HCT116 (cell line): ENCODE measurements around the gene AGAP1. TPM values are rescaled to one million over a fixed set of nuclear protein-coding genes. Genes with fewer than 3 reads are reported as not detected.

Source experiments
- ATAC-seq: fragments of 200-7000 bp; cut with Tn5 transposase; 2 replicates; pipeline ENCODE4 v1.9.1; 2020; ENCODE audit warnings: mild to moderate bottlenecking, moderate library complexity
- BruUV-seq: library from RNA; stranded (reverse); fragments of 400-500 nt; replicated peaks from 2 replicates; lab custom pipeline; 2021; lab: Mats Ljungman, UMichigan
- CTCF ChIA-PET: fragments of 300-600 bp; sonication (Branson Sonifier 250); formaldehyde crosslinking; loops from one replicate; lab custom pipeline; 2021; ENCODE audit warnings: antibody characterized with exemption; lab: Charles Lee
- POLR2A ChIA-PET: fragments of 300-600, 350-600 bp; sonication (Branson Sonifier 250); formaldehyde crosslinking; loops from one replicate; lab custom pipeline; 2021; ENCODE audit warnings: antibody characterized with exemption; lab: Charles Lee
- RAD21 ChIA-PET, 2 experiments: fragments of 300-600 bp; sonication (Branson Sonifier 250); formaldehyde crosslinking; loops; one replicate each; lab custom pipeline; 2023; ENCODE audit warnings: low total read pairs in 2 of 2; ENCODE audit not compliant: uncharacterized antibody in 2 of 2, unreplicated experiment in 2 of 2, low non-redundant PET in 1 of 2; lab: Charles Lee
- DNase-seq: peaks from one replicate; pipeline ENCODE4 v3.0.0-alpha.2; 2010; ENCODE audit warnings: low read depth, low spot score
- H2AFZ ChIP-seq: fragments of 200-600 bp; shearing (Covaris generic), sonication (generic); 2 replicates; pipeline ENCODE4 v1.6.1; 2017; ENCODE audit warnings: low read depth, mixed run types, mixed read lengths, antibody characterized with exemption, low read length; ENCODE audit not compliant: poor library complexity, severe bottlenecking
- H3K27ac ChIP-seq: 2 replicates; pipeline ENCODE4 v1.5.1; 2012; ENCODE audit warnings: low read depth, low read length
- H3K27me3 ChIP-seq: fragments of 200-600 bp; sonication (generic); 2 replicates; pipeline ENCODE4 v1.6.1; 2016; ENCODE audit warnings: mixed run types, low read length, mixed read lengths; ENCODE audit not compliant: insufficient read depth
- H3K36me3 ChIP-seq, 2 experiments: fragments of 200-500 bp in 1 of 2; fragments of 200-600 bp in 1 of 2; sonication (Bioruptor generic) in 1 of 2; sonication (generic) in 1 of 2; 2 replicates each; pipeline versions ENCODE4 v1.5.1 to v1.6.1; 2014 to 2016; ENCODE audit warnings: low read length in 2 of 2, inconsistent platforms in 1 of 2, mixed read lengths in 1 of 2, mixed run types in 1 of 2; ENCODE audit not compliant: insufficient read depth in 2 of 2, control insufficient read depth in 1 of 2
- H3K4me1 ChIP-seq, 2 experiments: fragments of 200-600 bp in 1 of 2; sonication (generic) in 1 of 2; 2 replicates each; pipeline versions ENCODE4 v1.5.1 to v1.6.1; 2012 to 2017; ENCODE audit warnings: low read length in 2 of 2, inconsistent platforms in 1 of 2, mild to moderate bottlenecking in 1 of 2, mixed read lengths in 1 of 2, mixed run types in 1 of 2, moderate library complexity in 1 of 2; ENCODE audit not compliant: insufficient read depth in 2 of 2, control insufficient read depth in 1 of 2
- H3K4me2 ChIP-seq: fragments of 200-600 bp; sonication (generic); 2 replicates; pipeline ENCODE4 v1.6.1; 2017; ENCODE audit warnings: mixed run types, low read length, mixed read lengths
- H3K4me3 ChIP-seq, 2 experiments: fragments of 200-600 bp in 1 of 2; sonication (generic) in 1 of 2; replicated peaks in 1 of 2; 2 replicates each; pipeline ENCODE4 v1.5.1; 2011 to 2016; ENCODE audit warnings: low read length in 2 of 2, control low read depth in 1 of 2, low read depth in 1 of 2, mild to moderate bottlenecking in 1 of 2, mixed read lengths in 1 of 2, mixed run types in 1 of 2
- H3K79me2 ChIP-seq: fragments of 200-600 bp; sonication (generic); 2 replicates; pipeline ENCODE4 v1.6.1; 2017; ENCODE audit warnings: mild to moderate bottlenecking, mixed run types, low read length, moderate library complexity, mixed read lengths; ENCODE audit not compliant: insufficient read depth
- H3K9ac ChIP-seq: fragments of 200-600 bp; sonication (generic); 2 replicates; pipeline ENCODE4 v1.6.1; 2016; ENCODE audit warnings: low read length, mixed read lengths
- H3K9me2 ChIP-seq: fragments of 200-600 bp; sonication (generic), shearing (Covaris generic); 2 replicates; pipeline ENCODE4 v1.6.1; 2017; ENCODE audit warnings: mixed run types, mild to moderate bottlenecking, moderate library complexity; ENCODE audit not compliant: insufficient read depth
- H3K9me3 ChIP-seq, 2 experiments: fragments of 200-500 bp in 1 of 2; fragments of 200-600 bp in 1 of 2; sonication (Bioruptor generic) in 1 of 2; sonication (generic) in 1 of 2; 2 replicates each; pipeline ENCODE4 v1.6.1; 2014 to 2017; ENCODE audit warnings: low read length in 2 of 2, mixed read lengths in 2 of 2, inconsistent platforms in 1 of 2, low read depth in 1 of 2, mild to moderate bottlenecking in 1 of 2, mixed run types in 1 of 2, moderate library complexity in 1 of 2; ENCODE audit not compliant: control insufficient read depth in 1 of 2, insufficient read depth in 1 of 2
- H4K20me1 ChIP-seq: fragments of 200-600 bp; sonication (generic), shearing (Covaris generic); 2 replicates; pipeline ENCODE4 v1.6.1; 2017; ENCODE audit warnings: mixed run types, mild to moderate bottlenecking, moderate library complexity; ENCODE audit not compliant: insufficient read depth
- ATF3 ChIP-seq: IDR thresholded peaks from 2 replicates; pipeline ENCODE4 v1.6.1; 2012
- CBX3 ChIP-seq: IDR thresholded peaks from 2 replicates; pipeline ENCODE4 v1.6.1; 2012; ENCODE audit warnings: low read depth
- CEBPB ChIP-seq: IDR thresholded peaks from 2 replicates; pipeline ENCODE4 v1.6.1; 2012; ENCODE audit warnings: low read depth
- EZH2 ChIP-seq: fragments of 200-600 bp; sonication (generic); IDR thresholded peaks from 2 replicates; pipeline ENCODE4 v1.6.1; 2017; ENCODE audit warnings: antibody characterized with exemption, mixed run types
- EZH2phosphoT487 ChIP-seq: fragments of 200-600 bp; IDR thresholded peaks from 2 replicates; pipeline ENCODE4 v1.6.1; 2018; ENCODE audit warnings: antibody characterized with exemption, borderline replicate concordance
- FOSL1 ChIP-seq: IDR thresholded peaks from 2 replicates; pipeline ENCODE4 v1.6.1; 2012; ENCODE audit warnings: low read depth
- JUND ChIP-seq: IDR thresholded peaks from 2 replicates; pipeline ENCODE4 v1.6.1; 2012
- MAX ChIP-seq: IDR thresholded peaks from 2 replicates; pipeline ENCODE4 v1.6.1; 2012
- POLR2A ChIP-seq: IDR thresholded peaks from 2 replicates; pipeline ENCODE4 v1.7.0; 2011; ENCODE audit warnings: borderline replicate concordance; ENCODE audit not compliant: insufficient read depth, insufficient read length; ENCODE audit errors: extremely low read depth
- POLR2AphosphoS5 ChIP-seq: IDR thresholded peaks from 2 replicates; pipeline ENCODE4 v1.6.1; 2011; ENCODE audit warnings: mild to moderate bottlenecking, low read depth, low read length, moderate library complexity
- RAD21 ChIP-seq: IDR thresholded peaks from 2 replicates; pipeline ENCODE4 v1.6.1; 2012; ENCODE audit warnings: low read depth, mild to moderate bottlenecking
- SIN3A ChIP-seq: IDR thresholded peaks from 2 replicates; pipeline ENCODE4 v1.6.1; 2012; ENCODE audit warnings: low read depth
- SP1 ChIP-seq: IDR thresholded peaks from 2 replicates; pipeline ENCODE4 v1.6.1; 2012; ENCODE audit warnings: low read depth
- SRF ChIP-seq: IDR thresholded peaks from 2 replicates; pipeline ENCODE4 v1.6.1; 2012; ENCODE audit warnings: low read depth
- TCF7L2 ChIP-seq: IDR thresholded peaks from 2 replicates; pipeline ENCODE4 v1.7.0; 2011; ENCODE audit warnings: borderline replicate concordance, inconsistent platforms; ENCODE audit not compliant: insufficient read depth, insufficient read length; ENCODE audit errors: extremely low read depth
- ZFX ChIP-seq: fragments of 450-650 bp; IDR thresholded peaks from 2 replicates; pipeline ENCODE4 v1.6.1; 2017
- ZNF274 ChIP-seq: fragments of 200-500 bp; sonication (Bioruptor generic); IDR thresholded peaks from 2 replicates; pipeline ENCODE4 v1.6.1; 2014; ENCODE audit warnings: mild to moderate bottlenecking, low read depth, low read length, inconsistent platforms
- intact Hi-C: fragments of 100-400 bp; cut with micrococcal nuclease; formaldehyde crosslinking; loops from 2 replicates; pipeline ENCODE4 v1.10.0; 2022
- total RNA-seq: library from RNA; stranded (reverse); gene quantifications from one replicate; pipeline ENCODE4 v1.2.1, GENCODE V29; 2021; ENCODE audit not compliant: unreplicated experiment
- TF ChIP-seq, protein P1 (sequence below): IDR thresholded peaks from 2 replicates; pipeline ENCODE4 v1.6.1; 2012; ENCODE audit warnings: low read depth
- TF ChIP-seq, protein P2 (sequence below), 3 experiments: fragments of 200-600 bp in 1 of 3; sonication (generic) in 1 of 3; IDR thresholded peaks in 2 of 3; conservative IDR thresholded peaks in 1 of 3; 2 replicates each; pipeline ENCODE4 v1.5.1; 2012 to 2017; ENCODE audit warnings: low read depth in 2 of 3, low read length in 2 of 3, antibody characterized with exemption in 1 of 3, borderline replicate concordance in 1 of 3, control low read depth in 1 of 3, mild to moderate bottlenecking in 1 of 3, mixed read lengths in 1 of 3, mixed run types in 1 of 3, moderate library complexity in 1 of 3; ENCODE audit not compliant: insufficient read depth in 1 of 3
- TF ChIP-seq, protein P3 (sequence below): IDR thresholded peaks from 2 replicates; pipeline ENCODE4 v1.6.1; 2011; ENCODE audit warnings: mild to moderate bottlenecking, low read length, moderate library complexity; ENCODE audit not compliant: insufficient replicate concordance; ENCODE audit errors: extremely low read depth

Gene AGAP1
- total RNA-seq, 1 experiment from 2014 or later, result 43.8 TPM

GRCh38 chr2:235734168-235734567, 240.3 kb downstream of the AGAP1 start:
- ChIA-PET CTCF (no interaction called here), RAD21 (no interaction called here), POLR2A (no interaction called here)
- H3K4me1 ChIP-seq, result no peaks in the 10 kb centered on the region
- no peaks in the 10 kb centered on the region for H3K9me2 ChIP-seq
- intact Hi-C loops, result no loop called here
- peaks cover 13% of the 10 kb centered on the region; the same call in 1 of the 2 replicates for H3K79me2 ChIP-seq
- BruUV-seq, result no TSS peak
- TF ChIP-seq ATF3 (no peak), EZH2phosphoT487 (no peak), POLR2AphosphoS5 (no peak), POLR2A (no peak), RAD21 (no peak), ZFX (no peak), EZH2 (no peak), ZNF274 (no peak), CBX3 (no peak), SRF (no peak), SP1 (no peak), MAX (no peak), FOSL1 (no peak), SIN3A (no peak), JUND (no peak), TCF7L2 (no peak), CEBPB (no peak)
- TF ChIP-seq, protein P1, sequence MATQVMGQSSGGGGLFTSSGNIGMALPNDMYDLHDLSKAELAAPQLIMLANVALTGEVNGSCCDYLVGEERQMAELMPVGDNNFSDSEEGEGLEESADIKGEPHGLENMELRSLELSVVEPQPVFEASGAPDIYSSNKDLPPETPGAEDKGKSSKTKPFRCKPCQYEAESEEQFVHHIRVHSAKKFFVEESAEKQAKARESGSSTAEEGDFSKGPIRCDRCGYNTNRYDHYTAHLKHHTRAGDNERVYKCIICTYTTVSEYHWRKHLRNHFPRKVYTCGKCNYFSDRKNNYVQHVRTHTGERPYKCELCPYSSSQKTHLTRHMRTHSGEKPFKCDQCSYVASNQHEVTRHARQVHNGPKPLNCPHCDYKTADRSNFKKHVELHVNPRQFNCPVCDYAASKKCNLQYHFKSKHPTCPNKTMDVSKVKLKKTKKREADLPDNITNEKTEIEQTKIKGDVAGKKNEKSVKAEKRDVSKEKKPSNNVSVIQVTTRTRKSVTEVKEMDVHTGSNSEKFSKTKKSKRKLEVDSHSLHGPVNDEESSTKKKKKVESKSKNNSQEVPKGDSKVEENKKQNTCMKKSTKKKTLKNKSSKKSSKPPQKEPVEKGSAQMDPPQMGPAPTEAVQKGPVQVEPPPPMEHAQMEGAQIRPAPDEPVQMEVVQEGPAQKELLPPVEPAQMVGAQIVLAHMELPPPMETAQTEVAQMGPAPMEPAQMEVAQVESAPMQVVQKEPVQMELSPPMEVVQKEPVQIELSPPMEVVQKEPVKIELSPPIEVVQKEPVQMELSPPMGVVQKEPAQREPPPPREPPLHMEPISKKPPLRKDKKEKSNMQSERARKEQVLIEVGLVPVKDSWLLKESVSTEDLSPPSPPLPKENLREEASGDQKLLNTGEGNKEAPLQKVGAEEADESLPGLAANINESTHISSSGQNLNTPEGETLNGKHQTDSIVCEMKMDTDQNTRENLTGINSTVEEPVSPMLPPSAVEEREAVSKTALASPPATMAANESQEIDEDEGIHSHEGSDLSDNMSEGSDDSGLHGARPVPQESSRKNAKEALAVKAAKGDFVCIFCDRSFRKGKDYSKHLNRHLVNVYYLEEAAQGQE, result no peak
- TF ChIP-seq, protein P2, sequence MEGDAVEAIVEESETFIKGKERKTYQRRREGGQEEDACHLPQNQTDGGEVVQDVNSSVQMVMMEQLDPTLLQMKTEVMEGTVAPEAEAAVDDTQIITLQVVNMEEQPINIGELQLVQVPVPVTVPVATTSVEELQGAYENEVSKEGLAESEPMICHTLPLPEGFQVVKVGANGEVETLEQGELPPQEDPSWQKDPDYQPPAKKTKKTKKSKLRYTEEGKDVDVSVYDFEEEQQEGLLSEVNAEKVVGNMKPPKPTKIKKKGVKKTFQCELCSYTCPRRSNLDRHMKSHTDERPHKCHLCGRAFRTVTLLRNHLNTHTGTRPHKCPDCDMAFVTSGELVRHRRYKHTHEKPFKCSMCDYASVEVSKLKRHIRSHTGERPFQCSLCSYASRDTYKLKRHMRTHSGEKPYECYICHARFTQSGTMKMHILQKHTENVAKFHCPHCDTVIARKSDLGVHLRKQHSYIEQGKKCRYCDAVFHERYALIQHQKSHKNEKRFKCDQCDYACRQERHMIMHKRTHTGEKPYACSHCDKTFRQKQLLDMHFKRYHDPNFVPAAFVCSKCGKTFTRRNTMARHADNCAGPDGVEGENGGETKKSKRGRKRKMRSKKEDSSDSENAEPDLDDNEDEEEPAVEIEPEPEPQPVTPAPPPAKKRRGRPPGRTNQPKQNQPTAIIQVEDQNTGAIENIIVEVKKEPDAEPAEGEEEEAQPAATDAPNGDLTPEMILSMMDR (IDR thresholded peaks at IDR 0.05 in 2 of 3, conservative IDR thresholded peaks at IDR 0.05 in 1 of 3; ENCODE audit: borderline replicate concordance in 1 of 3, insufficient read depth in 1 of 3, low read depth in 2 of 3, low read length in 2 of 3), result no peak
- TF ChIP-seq, protein P3, sequence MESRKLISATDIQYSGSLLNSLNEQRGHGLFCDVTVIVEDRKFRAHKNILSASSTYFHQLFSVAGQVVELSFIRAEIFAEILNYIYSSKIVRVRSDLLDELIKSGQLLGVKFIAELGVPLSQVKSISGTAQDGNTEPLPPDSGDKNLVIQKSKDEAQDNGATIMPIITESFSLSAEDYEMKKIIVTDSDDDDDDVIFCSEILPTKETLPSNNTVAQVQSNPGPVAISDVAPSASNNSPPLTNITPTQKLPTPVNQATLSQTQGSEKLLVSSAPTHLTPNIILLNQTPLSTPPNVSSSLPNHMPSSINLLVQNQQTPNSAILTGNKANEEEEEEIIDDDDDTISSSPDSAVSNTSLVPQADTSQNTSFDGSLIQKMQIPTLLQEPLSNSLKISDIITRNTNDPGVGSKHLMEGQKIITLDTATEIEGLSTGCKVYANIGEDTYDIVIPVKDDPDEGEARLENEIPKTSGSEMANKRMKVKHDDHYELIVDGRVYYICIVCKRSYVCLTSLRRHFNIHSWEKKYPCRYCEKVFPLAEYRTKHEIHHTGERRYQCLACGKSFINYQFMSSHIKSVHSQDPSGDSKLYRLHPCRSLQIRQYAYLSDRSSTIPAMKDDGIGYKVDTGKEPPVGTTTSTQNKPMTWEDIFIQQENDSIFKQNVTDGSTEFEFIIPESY, result no peak
- H3K9me3 ChIP-seq, result no peaks in the 10 kb centered on the region
- H3K4me3 ChIP-seq, result no peak overlapping the region
- no peaks in the 10 kb centered on the region for H3K36me3 ChIP-seq
- no peak overlapping the region for H3K27ac ChIP-seq
- H4K20me1 ChIP-seq, result no peaks in the 10 kb centered on the region
- ATAC-seq (no peak), DNase-seq (no peak)
- H3K27me3 ChIP-seq, result no peaks in the 10 kb centered on the region
- H2AFZ ChIP-seq, result no peak overlapping the region
- no peak overlapping the region for H3K9ac ChIP-seq
- no peak overlapping the region for H3K4me2 ChIP-seq
